Astrocyte of the spinal cord (primary cell): Measurements from ENCODE around the gene CCDC54.

Experiments
- DNase-seq: peaks from one replicate; pipeline ENCODE4 v3.0.0; 2011; ENCODE audit warnings: low read depth, low spot score
- H3K4me3 ChIP-seq: 2 replicates; pipeline ENCODE4 v1.5.1; 2011; ENCODE audit warnings: low read depth, mild to moderate bottlenecking, low read length, moderate library complexity
- CTCF ChIP-seq: IDR thresholded peaks from 2 replicates; pipeline ENCODE4 v1.5.1; 2012; ENCODE audit warnings: low read depth, mild to moderate bottlenecking, low read length, inconsistent platforms
- in situ Hi-C: cut with HindIII; loops from 2 replicates; pipeline ENCODE4 v1.10.0; 2017; ENCODE audit warnings: low sequenced_read_pairs

Gene CCDC54

GRCh38 chr3:107410606-107411005 lies 33.4 kb downstream of the CCDC54 start:
- no peak for TF ChIP-seq CTCF
- DNase-seq: no peak
- H3K4me3 ChIP-seq: no peak overlapping the region
- in situ Hi-C loops: no loop called here

- no peak overlapping the region for H3K4me3 ChIP-seq
- in situ Hi-C loops: no loop called here
- DNase-seq: no peak
- no peak for TF ChIP-seq CTCF
Measured at GRCh38 chr3:107411056-107411455, 33.8 kb downstream of the CCDC54 start.

- no peak for DNase-seq
- H3K4me3 ChIP-seq: no peak overlapping the region
- no peak for TF ChIP-seq CTCF
- in situ Hi-C loops: no loop called here
Measured at GRCh38 chr3:107411779-107412178, 34.5 kb downstream of the CCDC54 start.

GRCh38 chr3:107412376-107412775 lies 35.1 kb downstream of the CCDC54 start:
- H3K4me3 ChIP-seq: no peak overlapping the region
- in situ Hi-C loops: no loop called here
- no peak for DNase-seq
- TF ChIP-seq CTCF: no peak

- no peak overlapping the region for H3K4me3 ChIP-seq
- no peak for DNase-seq
- no peak for TF ChIP-seq CTCF
- in situ Hi-C loops: no loop called here
Measured at GRCh38 chr3:107413264-107413663, 36.0 kb downstream of the CCDC54 start.

- TF ChIP-seq CTCF: no peak
- no peak overlapping the region for H3K4me3 ChIP-seq
- in situ Hi-C loops: no loop called here
- DNase-seq: no peak
Measured at GRCh38 chr3:107414325-107414964, 37.2 kb downstream of the CCDC54 start.

GRCh38 chr3:107416138-107416537 lies 38.9 kb downstream of the CCDC54 start:
- in situ Hi-C loops: no loop called here
- TF ChIP-seq CTCF: no peak
- peak; percentile 54 for DNase-seq
- H3K4me3 ChIP-seq: no peak overlapping the region
